Body of pancreas (tissue), 4 donors: ENCODE results near the gene GPR17.

ENCODE experiments used
- POLR2A ChIP-seq, 3 donors: fragments of 450-650 bp; IDR thresholded peaks; one replicate each; pipeline ENCODE4 v1.6.1; 2016; ENCODE audit warnings: antibody characterized with exemption in 3 of 3, mild to moderate bottlenecking in 2 of 3
- TF ChIP-seq, protein P1 (sequence below), 7 experiments: fragments of 450-650 bp in 4 of 7; fragments of 200-600 bp in 3 of 7; sonication (generic) in 3 of 7; IDR thresholded peaks; one replicate each; pipeline ENCODE4 v1.5.1; 2016 to 2019; ENCODE audit warnings: antibody characterized with exemption in 7 of 7

DNA sequence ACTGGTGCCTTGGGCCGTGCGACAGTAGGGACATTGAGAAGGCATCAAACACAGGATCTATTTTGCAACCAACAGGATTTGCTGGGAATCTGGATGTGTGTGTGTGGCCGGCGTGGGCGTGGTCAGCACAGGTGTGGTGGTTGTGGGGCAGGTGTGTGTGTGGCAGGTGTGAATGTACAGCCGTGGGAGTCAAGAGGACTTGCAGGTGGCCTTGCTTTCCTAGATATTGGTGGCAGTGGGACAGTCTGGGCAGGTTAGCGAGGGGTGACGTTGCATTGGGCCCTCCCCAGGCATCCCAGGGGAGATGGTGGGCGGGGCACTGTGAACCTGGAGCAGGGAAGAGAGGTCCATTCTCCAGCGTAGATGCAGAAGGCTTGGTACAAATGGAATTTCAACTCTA is 32.6 kb downstream of the GPR17 start:
- TF ChIP-seq POLR2A (IDR thresholded peaks at IDR 0.05): no peak
- TF ChIP-seq, protein P1, sequence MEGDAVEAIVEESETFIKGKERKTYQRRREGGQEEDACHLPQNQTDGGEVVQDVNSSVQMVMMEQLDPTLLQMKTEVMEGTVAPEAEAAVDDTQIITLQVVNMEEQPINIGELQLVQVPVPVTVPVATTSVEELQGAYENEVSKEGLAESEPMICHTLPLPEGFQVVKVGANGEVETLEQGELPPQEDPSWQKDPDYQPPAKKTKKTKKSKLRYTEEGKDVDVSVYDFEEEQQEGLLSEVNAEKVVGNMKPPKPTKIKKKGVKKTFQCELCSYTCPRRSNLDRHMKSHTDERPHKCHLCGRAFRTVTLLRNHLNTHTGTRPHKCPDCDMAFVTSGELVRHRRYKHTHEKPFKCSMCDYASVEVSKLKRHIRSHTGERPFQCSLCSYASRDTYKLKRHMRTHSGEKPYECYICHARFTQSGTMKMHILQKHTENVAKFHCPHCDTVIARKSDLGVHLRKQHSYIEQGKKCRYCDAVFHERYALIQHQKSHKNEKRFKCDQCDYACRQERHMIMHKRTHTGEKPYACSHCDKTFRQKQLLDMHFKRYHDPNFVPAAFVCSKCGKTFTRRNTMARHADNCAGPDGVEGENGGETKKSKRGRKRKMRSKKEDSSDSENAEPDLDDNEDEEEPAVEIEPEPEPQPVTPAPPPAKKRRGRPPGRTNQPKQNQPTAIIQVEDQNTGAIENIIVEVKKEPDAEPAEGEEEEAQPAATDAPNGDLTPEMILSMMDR (IDR thresholded peaks at IDR 0.05): no peak
